ENCODE data around the gene KCNN1.
"Not testable (repeated sequence)": the region's sequence is repeated elsewhere in the genome, so short reads cannot be mapped to it uniquely, and the experiment has no call there.

Gene KCNN1

DNA sequence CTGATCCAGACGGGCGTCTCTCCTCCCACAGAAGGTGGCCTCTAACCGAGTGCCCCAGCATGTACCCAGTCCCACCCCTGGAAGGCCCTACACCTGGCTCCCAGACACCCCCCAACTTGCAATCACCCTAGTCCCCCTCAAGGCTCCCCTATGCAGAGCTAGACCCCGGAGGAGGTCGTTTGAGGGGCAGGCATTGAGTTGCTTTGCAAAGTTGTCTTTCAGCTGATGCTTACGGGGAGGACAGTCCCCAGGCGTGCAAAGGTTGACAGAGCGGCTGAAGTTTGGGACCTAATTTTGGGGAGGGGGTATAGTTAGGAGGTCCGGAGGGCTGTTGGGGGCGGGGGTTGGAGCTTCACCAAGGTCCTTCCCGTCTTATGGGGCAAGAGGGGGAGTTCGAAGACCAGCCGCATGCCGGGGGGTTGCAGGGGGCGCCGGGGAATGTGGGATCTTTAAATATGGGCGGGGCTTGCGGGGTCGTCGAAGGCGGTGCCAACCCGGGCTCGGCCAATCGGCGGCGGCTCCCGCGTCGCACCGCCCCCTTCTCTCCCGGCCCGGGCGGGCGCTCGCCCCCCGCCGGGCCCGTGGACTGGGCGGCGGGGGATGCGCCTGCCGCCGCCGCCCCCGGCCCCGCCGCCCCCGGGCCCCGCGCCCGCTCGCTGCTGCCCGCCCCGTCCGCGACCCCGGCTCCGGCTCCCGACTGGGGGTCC is at the start of gene KCNN1:
Gene KCNN1, plus strand, starts transcription at position 558 of the 707 bp plus-strand sequence. CDS start 6,782 bp downstream, outside the sequence.
- no peak for DNase-seq

DNA sequence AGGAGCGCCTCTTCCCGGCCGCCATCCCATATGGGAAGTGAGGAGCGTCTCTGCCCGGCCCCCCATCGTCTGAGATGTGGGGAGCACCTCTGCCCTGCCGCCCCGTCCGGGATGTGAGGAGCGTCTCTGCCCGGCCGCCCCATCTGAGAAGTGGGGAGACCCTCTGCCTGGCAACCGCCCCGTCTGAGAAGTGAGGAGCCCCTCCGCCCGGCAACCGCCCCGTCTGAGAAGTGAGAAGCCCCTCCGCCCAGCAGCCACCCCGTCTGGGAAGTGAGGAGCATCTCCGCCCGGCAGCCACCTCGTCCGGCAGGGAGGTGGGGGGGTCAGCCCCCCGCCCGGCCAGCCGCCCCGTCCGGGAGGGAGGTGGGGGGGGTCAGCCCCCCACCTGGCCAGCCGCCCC is 48.8 kb upstream of the KCNN1 start:
- DNase-seq, result not testable (repeated sequence)

DNA sequence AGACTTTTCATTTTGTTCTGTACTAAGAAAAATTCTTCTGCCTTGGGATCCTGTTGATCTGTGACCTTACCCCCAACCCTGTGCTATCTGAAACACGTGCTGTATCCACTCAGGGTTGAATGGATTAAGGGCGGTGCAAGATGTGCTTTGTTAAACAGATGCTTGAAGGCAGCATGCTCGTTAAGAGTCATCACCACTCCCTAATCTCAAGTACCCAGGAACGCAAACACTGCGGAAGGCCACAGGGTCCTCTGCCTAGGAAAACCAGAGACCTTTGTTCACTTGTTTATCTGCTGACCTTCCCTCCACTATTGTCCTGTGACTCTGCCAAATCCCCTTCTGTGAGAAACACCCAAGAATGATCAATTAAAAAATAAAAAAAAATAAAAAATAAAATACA is 47.8 kb upstream of the KCNN1 start:
- DNase-seq, result not testable (repeated sequence)

GRCh38 chr19:17920527-17920926 is 46.4 kb upstream of the KCNN1 start:
- no peak for DNase-seq

DNA sequence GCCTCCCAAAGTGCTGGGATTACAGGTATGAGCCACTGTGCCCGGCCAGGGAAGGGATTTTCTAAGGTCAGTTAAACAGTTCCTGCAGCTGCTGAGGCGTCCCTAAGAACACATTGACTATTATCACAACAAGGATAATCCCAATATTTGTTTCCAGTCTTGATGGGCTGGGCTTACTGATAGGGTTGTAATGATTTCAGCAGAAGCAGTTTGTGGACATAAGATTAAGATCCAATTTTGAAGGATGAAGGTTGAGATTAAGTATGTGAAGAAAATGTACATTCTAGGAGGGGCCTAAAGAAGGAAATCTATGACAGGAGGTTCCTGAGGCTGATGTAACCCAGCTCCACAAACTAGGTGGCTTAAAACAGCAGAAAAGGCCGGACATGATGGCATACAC is 44.8 kb upstream of the KCNN1 start:
- DNase-seq, result no peak

GRCh38 chr19:17926044-17926443 is 40.9 kb upstream of the KCNN1 start:
- no peak for DNase-seq

- no peak for DNase-seq
These were observed 37.9 kb upstream of the KCNN1 start for GRCh38 chr19:17929056-17929455.

DNA sequence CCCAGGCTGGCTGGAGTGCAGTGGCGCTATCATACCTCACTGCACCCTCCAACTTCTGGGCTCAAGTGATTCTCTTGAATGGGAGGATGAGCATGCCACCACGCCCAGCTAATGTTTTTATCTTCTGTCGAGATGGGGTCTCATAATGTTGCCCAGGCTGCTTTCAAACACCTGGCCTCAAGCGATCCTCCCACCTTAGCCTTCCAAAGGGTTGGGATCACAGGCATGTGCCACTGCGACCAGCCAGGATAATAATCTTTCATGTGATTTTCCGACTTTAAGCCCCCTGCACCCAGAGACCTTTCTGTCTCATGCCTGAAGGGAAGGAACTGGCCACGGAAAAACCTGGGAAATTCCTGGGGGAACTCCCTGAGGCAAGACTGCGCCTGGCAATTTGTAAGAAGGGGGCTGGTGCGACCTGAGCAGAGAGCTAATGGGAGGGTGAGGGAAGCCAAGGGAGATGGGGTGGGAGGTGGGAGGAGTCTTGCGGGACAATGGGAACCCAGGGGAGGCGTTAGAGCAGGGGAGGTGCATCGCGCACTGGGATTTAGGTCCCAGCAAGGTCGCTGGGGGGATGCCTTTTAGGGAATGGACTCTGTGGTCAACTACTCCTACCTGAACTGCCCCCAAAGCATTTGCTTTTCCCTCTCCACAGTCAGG is 35.2 kb upstream of the KCNN1 start:
- no peak for DNase-seq

DNA sequence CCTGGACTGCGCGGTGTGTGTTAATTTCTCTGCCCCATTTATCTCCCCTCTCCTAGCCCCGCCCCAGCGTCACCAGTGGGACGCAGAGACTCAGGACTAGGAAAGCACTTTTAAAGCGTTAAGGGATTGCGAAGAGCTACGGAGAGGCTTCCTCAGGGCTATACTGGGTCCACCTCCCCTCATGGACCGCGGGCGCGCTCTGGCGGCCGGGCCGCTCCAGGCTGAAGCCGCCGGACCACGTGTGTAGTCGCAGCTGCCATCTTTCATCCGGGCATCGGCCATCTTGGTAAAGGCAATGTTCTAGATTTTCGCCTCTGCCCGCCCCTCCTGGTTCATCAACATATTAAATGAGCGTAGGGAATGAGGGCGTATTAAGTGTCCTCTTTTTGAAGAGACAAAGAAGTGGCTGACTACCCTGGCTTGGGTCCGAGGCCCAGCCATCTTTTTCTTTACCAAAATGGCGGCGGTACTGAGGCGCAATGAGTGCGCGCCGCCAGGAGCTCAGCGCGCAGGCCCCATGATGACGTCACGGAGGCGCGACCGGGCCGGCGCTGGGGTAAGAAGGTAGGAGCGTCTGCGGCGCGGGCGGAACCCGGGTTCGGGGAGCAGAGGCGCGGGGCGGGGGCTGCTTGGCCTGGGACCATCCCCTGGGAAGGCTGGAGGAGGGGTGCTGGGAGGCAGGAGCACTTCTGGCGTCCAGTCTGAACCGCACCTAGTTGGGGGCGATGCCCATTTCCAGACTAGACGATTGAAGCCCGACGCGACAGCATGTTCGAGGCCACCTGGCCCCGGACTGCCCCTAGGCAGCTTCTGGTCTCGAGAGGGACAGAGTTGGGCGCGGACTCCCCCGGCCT is 34.2 kb upstream of the KCNN1 start, which contains the start of gene CCDC124:
Gene CCDC124, plus strand, starts transcription at position 531 of the 854 bp plus-strand sequence. CDS start 3,406 bp downstream, outside the sequence.
- DNase-seq, result peak; percentile 91

DNA sequence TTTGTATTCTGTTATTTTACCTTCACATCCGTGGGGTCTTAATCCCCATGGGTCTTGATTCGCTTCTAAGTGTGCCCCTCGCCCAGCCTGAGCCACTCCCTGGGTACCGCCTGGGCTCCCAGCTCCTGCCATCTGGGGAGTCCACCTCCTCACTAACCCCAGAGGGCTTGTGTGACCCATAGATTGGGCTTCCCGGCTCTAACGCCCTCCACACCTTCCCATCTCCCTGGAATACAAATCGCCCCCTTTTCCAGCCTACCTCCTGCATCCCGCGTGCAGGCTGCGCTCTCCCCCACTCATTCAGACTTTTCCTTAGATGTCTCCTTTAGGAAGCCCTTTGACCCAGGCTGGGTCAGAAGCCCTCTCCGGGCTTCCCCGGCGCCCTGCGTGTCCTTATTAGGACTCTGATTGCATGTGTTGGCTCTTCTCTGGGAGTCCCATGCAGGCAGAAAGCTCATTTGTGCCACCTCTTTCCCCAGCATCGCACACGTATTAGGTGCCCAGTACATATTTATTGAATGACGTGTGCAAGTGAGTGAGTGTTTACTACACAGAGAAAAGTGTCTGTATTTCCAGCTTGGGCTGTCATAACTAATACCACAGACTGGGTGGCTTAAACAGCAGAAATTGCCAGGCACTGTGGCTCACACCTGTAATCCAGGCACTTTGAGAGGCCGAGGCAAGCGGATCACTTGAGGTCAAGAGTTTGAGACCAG is 33.3 kb upstream of the KCNN1 start:
- DNase-seq, result no peak

DNA sequence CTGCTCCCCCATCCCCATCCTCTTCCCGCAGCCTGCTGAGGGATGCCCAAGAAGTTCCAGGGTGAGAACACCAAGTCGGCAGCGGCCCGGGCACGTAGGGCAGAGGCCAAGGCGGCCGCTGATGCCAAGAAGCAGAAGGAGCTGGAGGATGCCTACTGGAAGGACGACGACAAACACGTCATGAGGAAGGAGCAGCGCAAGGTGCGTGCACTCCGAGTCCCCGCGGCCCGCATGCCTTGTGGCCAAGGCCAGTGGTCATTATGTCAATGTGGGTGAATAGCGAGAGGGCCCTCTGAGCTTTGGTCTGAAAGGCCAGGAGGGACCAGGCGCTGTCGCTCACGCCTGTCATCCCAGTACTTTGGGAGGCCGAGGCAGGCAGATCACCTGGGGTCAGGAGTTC is 30.5 kb upstream of the KCNN1 start:
- DNase-seq, result no peak

GRCh38 chr19:17937371-17937900 is 29.5 kb upstream of the KCNN1 start:
- DNase-seq, result no peak

DNA sequence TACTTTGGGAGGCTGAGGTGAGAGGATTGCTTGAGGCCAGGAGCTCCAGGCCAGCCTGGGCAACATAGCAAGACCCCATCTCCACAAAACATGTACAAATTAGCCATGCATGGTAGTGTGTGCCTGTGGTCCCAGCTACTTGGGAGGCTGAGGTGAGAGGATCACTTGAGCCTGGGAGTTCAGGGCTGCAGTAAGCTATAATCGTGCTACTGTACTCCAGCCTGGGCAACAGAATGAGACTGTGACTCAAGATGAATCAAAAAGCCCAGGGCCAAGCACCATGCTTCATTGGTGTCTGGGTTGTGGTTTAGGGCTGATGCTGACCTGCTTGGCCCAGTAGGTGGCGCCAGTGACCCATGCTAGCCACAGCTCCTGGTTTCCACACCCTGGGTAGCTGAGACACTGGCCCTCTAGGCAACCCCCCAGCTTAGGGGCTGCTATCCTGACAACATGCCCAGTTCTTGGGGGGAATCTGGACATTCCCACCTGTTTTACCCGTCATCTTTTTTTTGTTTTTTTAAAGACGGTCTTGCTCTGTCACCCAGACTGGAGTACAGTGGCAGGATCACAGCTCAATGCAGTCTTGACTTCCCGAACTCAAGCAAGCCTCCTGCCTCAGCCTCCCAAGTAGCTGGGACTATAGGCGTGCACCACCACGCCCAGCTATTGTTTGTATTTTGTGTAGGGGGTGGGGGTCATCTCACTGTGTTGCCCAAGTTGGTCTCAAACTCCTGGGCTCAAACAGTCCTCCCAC is 28.6 kb upstream of the KCNN1 start:
- DNase-seq, result peak; percentile 79

- DNase-seq, result no peak
These were observed 24.7 kb upstream of the KCNN1 start for GRCh38 chr19:17942181-17942580.

- DNase-seq, result no peak
These were observed 24.2 kb upstream of the KCNN1 start for GRCh38 chr19:17942582-17943273.

GRCh38 chr19:17943274-17944221 is 23.4 kb upstream of the KCNN1 start:
- DNase-seq, result no peak

DNA sequence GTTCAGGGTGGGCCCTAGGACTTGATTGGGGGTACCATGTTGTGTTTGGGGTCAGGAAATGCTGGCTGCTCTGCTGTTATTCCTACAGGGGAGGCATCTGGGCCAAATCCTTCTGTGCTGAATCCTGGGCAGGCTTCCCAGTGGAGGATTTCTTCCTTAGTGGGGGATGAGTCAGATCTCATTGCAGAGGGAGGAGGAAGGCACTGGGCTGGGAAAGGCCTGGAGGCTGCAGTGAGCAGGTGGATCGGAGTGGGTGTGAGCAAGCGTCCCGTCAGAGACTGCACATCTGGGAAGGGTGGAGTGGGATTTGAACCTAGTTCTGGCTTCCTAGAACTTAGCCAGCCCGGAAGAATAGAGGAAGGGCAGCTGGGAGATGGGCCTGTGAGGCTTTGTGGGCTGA is 22.6 kb upstream of the KCNN1 start:
- DNase-seq, result no peak

DNA sequence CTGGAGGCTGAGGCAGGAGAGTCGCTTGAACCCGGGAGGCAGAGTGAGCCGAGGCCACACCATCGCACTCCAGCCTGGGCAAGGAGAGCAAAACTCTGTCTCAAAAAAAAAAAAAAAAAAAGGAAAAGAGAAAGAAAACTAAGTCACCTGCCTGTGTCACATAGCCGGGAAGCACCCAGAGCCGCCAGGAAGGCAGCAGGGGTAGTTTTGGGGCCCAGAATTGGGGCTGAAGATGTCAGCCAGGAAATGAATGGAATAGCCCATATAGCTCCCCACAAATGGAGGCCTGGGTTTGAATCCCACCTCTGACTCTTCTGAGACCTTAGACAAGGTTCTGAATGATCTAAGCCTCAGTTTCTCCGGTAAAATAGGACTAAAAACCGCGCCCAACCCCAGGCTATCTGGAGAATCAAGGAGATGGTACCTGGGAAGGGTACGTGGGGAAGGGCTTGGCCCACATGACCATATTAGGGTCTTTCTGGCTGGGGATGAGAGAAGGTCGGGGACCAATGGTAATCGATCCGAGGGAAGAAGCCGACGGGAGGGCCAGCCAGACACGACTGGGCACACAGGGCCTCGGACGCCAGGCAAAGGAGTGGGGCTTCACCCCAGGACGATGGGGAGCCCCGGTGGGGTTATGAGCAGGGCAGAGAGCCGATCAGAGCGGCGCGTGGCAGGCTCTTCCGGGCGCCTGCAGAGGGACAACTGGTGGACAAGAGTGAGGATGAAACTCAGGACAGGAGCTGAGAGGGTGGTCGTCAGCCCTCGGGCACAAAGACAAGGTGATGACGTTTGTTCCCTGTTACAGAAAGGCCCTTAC is 19.7 kb upstream of the KCNN1 start:
- no peak for DNase-seq
